AG04450 (cell line): Measurements from ENCODE around the gene PARP16. TPM values are rescaled to one million over a fixed set of nuclear protein-coding genes. Genes with fewer than 3 reads are reported as not detected.

Experiments used
- CTCF ChIA-PET: fragments of 300-600, 350-600 bp; formaldehyde crosslinking; extraction: SDS; loops from one replicate; lab custom pipeline; 2022; ENCODE audit warnings: antibody characterized with exemption, inconsistent platforms; lab: Charles Lee
- POLR2A ChIA-PET: fragments of 350-600 bp; formaldehyde crosslinking; extraction: SDS; loops from one replicate; lab custom pipeline; 2021; ENCODE audit warnings: antibody characterized with exemption, inconsistent platforms; lab: Yijun Ruan, JAX
- DNase-seq: peaks from one replicate; pipeline ENCODE4 v3.0.0-alpha.2; 2011; ENCODE audit warnings: low read depth, low spot score
- H3K27ac ChIP-seq: one replicate; pipeline ENCODE4 v1.5.1; 2012; ENCODE audit warnings: low read depth, low read length, control low read depth
- H3K27me3 ChIP-seq: one replicate; pipeline ENCODE4 v1.6.0; 2012; ENCODE audit warnings: low read length; ENCODE audit not compliant: control insufficient read depth, insufficient read depth
- H3K4me3 ChIP-seq: 2 replicates; pipeline ENCODE4 v1.5.1; 2011; ENCODE audit warnings: mild to moderate bottlenecking, low read depth, low read length, control low read depth
- H3K9me3 ChIP-seq: 2 replicates; pipeline ENCODE4 v1.5.1; 2012; ENCODE audit warnings: low read length; ENCODE audit not compliant: control insufficient read depth, insufficient read depth
- polyA plus RNA-seq: library from polyadenylated mRNA; depleted of rRNA; stranded (reverse); fragments of >200 nt; gene quantifications from 2 replicates; pipeline ENCODE4 v1.2.3, GENCODE V29; 2011
- TF ChIP-seq, protein P1 (sequence below): IDR thresholded peaks from 2 replicates; pipeline ENCODE4 v1.5.1; 2011; ENCODE audit warnings: low read depth, low read length, control low read depth, inconsistent platforms

PARP16 gene
- polyA plus RNA-seq, 1 experiment: 5.3 TPM

- Histone ChIP-seq H3K27me3 (peaks cover 51% of the 10 kb centered on the region), H3K9me3 (no peaks in the 10 kb centered on the region; the same call in 1 of the 2 replicates), H3K27ac (no peak overlapping the region), H3K4me3 (no peak overlapping the region)
- TF ChIP-seq, protein P1, sequence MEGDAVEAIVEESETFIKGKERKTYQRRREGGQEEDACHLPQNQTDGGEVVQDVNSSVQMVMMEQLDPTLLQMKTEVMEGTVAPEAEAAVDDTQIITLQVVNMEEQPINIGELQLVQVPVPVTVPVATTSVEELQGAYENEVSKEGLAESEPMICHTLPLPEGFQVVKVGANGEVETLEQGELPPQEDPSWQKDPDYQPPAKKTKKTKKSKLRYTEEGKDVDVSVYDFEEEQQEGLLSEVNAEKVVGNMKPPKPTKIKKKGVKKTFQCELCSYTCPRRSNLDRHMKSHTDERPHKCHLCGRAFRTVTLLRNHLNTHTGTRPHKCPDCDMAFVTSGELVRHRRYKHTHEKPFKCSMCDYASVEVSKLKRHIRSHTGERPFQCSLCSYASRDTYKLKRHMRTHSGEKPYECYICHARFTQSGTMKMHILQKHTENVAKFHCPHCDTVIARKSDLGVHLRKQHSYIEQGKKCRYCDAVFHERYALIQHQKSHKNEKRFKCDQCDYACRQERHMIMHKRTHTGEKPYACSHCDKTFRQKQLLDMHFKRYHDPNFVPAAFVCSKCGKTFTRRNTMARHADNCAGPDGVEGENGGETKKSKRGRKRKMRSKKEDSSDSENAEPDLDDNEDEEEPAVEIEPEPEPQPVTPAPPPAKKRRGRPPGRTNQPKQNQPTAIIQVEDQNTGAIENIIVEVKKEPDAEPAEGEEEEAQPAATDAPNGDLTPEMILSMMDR: no peak
- ChIA-PET CTCF (no interaction called here), POLR2A (interaction anchor here (0.6 kb wide), 1 partner anchor 41 kb away, joined by 4 read pairs; no protein-coding TSS in a partner anchor)
- DNase-seq: no peak
These were observed 46.6 kb upstream of the PARP16 start for GRCh38 chr15:65333148-65333820.

GRCh38 chr15:65332391-65333147 is 45.9 kb upstream of the PARP16 start:
- ChIA-PET CTCF (no interaction called here), POLR2A (no interaction called here)
- H3K9me3 ChIP-seq: no peaks in the 10 kb centered on the region; the same call in 1 of the 2 replicates
- TF ChIP-seq, protein P1: no peak
- H3K27ac ChIP-seq: no peak overlapping the region
- H3K4me3 ChIP-seq: no peak overlapping the region
- peaks cover 46% of the 10 kb centered on the region for H3K27me3 ChIP-seq
- DNase-seq: no peak

DNA sequence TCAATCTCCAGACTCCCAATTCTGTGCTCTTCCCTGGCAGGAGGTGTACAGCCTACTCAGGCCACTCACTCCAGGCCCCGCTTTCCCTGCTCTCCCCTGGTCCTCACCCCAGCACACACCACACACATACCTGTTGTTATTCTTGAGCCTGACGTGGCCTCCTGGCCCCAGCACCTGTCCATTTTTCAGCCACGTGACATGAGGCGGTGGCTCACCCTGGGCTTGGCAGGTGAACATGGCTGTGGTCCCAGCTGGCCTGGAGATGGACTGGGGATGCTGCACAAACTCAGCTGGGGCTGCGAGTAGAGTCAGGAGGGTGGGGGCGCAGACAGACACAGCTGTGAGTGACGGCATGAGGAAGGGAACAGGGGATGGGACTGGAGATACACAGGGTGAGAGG is 45.1 kb upstream of the PARP16 start:
- H3K27ac ChIP-seq: no peak overlapping the region
- H3K9me3 ChIP-seq: no peaks in the 10 kb centered on the region; the same call in 1 of the 2 replicates
- CTCF ChIA-PET: no interaction called here
- POLR2A ChIA-PET: no interaction called here
- DNase-seq: no peak
- H3K27me3 ChIP-seq: peaks cover 49% of the 10 kb centered on the region
- TF ChIP-seq, protein P1: no peak
- no peak overlapping the region for H3K4me3 ChIP-seq

- H3K9me3 ChIP-seq: no peaks in the 10 kb centered on the region; the same call in 1 of the 2 replicates
- H3K27me3 ChIP-seq: peaks cover 42% of the 10 kb centered on the region
- H3K27ac ChIP-seq: no peak overlapping the region
- TF ChIP-seq, protein P1: no peak
- POLR2A ChIA-PET: no interaction called here
- DNase-seq: no peak
- no peak overlapping the region for H3K4me3 ChIP-seq
- CTCF ChIA-PET: interaction anchor here (1.0 kb wide), 1 partner anchor 11 kb away, joined by 3 read pairs; no protein-coding TSS in a partner anchor
These were observed 44.4 kb upstream of the PARP16 start for GRCh38 chr15:65330934-65331645.
